GM23338 (cell line): ENCODE results near the gene DMD.

ENCODE experiments used
- CREB1 ChIP-seq: fragments of 250-450 bp; sonication (Bioruptor Pico); IDR thresholded peaks from 2 replicates; pipeline ENCODE4 v1.5.0; 2020; ENCODE audit warnings: low read depth, mild to moderate bottlenecking, moderate library complexity
- EZH2 ChIP-seq: fragments of 200-600 bp; sonication (generic); IDR thresholded peaks from one replicate; pipeline ENCODE4 v1.8.0; 2017; ENCODE audit warnings: antibody characterized with exemption, mild to moderate bottlenecking, low read depth; ENCODE audit not compliant: unreplicated experiment
- TF ChIP-seq, protein P1 (sequence below), 2 experiments: fragments of 200-600 bp in 1 of 2; sonication (generic) in 1 of 2; conservative IDR thresholded peaks; 2 replicates each; pipeline versions ENCODE4 v1.5.1 to v1.6.1; 2016 to 2017; ENCODE audit warnings: antibody characterized with exemption in 2 of 2, low read depth in 2 of 2, mild to moderate bottlenecking in 2 of 2, moderate library complexity in 1 of 2

DNA sequence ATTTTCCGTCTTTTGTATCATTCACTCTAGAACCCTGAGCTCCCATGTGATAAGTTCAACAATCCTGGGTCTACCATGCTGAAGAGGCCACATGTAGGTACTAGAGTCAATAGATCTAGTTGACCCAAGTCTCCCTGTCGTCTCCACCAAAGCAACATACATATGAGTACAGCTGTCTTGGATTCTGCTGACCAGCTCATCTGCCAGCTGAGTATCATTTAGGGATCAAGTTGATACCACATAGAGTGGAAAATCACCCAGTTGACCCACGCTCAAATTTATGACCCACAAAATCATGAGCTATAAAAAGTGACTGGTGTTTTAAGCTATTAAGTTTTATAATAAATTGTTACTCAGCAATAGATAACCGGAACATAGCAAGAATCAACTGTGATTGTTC lies 61.8 kb downstream of the DMD start:
- TF ChIP-seq, protein P1, sequence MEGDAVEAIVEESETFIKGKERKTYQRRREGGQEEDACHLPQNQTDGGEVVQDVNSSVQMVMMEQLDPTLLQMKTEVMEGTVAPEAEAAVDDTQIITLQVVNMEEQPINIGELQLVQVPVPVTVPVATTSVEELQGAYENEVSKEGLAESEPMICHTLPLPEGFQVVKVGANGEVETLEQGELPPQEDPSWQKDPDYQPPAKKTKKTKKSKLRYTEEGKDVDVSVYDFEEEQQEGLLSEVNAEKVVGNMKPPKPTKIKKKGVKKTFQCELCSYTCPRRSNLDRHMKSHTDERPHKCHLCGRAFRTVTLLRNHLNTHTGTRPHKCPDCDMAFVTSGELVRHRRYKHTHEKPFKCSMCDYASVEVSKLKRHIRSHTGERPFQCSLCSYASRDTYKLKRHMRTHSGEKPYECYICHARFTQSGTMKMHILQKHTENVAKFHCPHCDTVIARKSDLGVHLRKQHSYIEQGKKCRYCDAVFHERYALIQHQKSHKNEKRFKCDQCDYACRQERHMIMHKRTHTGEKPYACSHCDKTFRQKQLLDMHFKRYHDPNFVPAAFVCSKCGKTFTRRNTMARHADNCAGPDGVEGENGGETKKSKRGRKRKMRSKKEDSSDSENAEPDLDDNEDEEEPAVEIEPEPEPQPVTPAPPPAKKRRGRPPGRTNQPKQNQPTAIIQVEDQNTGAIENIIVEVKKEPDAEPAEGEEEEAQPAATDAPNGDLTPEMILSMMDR (conservative IDR thresholded peaks at IDR 0.05; ENCODE audit: low read depth in 2 of 2): no peak
- TF ChIP-seq EZH2: no peak
- no peak for TF ChIP-seq CREB1 (CRISPR knock-in tag)
